ENCODE results near the gene EPHB2. TPM values are rescaled to one million over a fixed set of nuclear protein-coding genes. Genes with fewer than 3 reads are reported as not detected.

EPHB2 gene
- total and polyA plus RNA-seq, 2 of the 8 experiments (the other 6 are each of a cell fraction or from before 2014, with no cell fraction given), result 15.8 to 17.2 TPM

DNA sequence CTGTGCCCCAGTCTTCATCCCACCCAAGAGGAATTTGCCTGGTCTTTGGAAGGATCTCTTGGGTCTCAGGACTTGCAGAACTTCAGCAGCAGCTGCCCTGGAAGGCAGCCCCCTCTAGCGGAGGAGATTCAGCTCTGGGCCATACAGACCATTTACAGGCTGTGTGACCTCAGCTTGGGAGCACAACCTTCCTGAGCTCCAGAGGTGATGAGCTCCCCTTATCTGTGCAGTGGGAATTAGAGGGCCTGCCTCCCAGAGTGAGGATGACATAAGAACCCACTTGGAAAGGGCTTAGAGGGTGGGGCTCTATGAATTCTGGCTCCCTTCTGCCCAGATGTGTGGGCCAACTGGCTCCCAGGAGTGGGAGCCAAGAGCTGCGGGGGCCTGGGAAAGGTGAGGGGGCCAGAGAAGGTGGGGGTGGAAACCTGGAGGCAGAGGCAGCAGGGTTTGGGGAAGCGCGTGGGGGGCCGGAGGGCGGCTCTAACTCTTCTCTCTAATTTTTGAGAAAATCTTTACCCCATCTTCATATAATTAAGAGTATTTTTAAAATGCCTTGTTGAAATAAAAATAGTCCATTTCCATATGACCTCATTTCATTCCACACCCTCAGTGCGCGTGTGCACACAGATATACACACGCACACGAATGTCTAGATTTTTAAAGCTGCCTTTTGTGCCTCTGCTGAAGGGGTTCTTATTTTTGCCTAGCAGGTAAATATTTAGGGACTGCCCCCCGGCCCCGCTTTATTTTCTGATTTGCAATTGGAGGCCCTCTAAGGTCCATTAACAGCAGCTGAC lies 21.5 kb downstream of the EPHB2 start:
- Histone ChIP-seq H2BK120ac (replicated peaks; ENCODE audit: low read depth, low read length) (no peak overlapping the region), H4K91ac (replicated peaks; ENCODE audit: insufficient read length, low read length) (no peak overlapping the region), H3K4me1 (replicated peaks in 1 of 4; ENCODE audit: control insufficient read depth in 3 of 4, insufficient read depth in 4 of 4, low read length in 3 of 4) (peaks cover 0 to 12% (median 5%) of the 10 kb centered on the region in 4 experiments; a peak in 5 of 7 replicates), H3K27me3 (replicated peaks in 1 of 4; ENCODE audit: control insufficient read depth in 3 of 4, extremely low read depth in 1 of 4, insufficient read depth in 3 of 4, low read length in 3 of 4) (no peaks in the 10 kb centered on the region), H3K79me2 (ENCODE audit: control insufficient read depth in 1 of 2, insufficient read depth in 2 of 2, low read length in 2 of 2) (no peaks in the 10 kb centered on the region), H2BK20ac (ENCODE audit: low read length) (no peak overlapping the region), H3K36me3 (ENCODE audit: control insufficient read depth in 2 of 4, insufficient read depth in 4 of 4, low read length in 3 of 4) (no peaks in the 10 kb centered on the region), H3K9ac (replicated peaks in 1 of 4; ENCODE audit: extremely low read depth in 1 of 4, low read depth in 3 of 4, low read length in 3 of 4) (no peak overlapping the region), H3K23me2 (ENCODE audit: low read depth, low read length) (no peaks in the 10 kb centered on the region), H2AK5ac (ENCODE audit: low read depth, low read length) (no peak overlapping the region; the same call in 1 of the 2 replicates), H4K5ac (ENCODE audit: insufficient read length, low read depth, low read length) (no peak overlapping the region), H3K4me3 (ENCODE audit: extremely low read depth in 1 of 4, insufficient read depth in 2 of 4, low read depth in 3 of 4, low read length in 4 of 4) (no peak overlapping the region), H2AFZ (ENCODE audit: low read length) (no peak overlapping the region), H3K4ac (replicated peaks; ENCODE audit: insufficient read length, low read depth, low read length) (no peak overlapping the region), H3K27ac (ENCODE audit: low read depth, low read length) (no peak overlapping the region), H3K9me3 (ENCODE audit: insufficient read depth in 2 of 2, low read depth in 1 of 2, low read length in 1 of 2) (no peaks in the 10 kb centered on the region), H2BK12ac (ENCODE audit: low read depth, low read length) (no peak overlapping the region), H3K18ac (ENCODE audit: extremely low read depth, low read length) (no peak overlapping the region), H4K8ac (ENCODE audit: extremely low read depth, insufficient read depth, low read length) (no peak overlapping the region), H3K4me2 (ENCODE audit: insufficient read depth in 1 of 2, low read depth in 2 of 2, low read length in 2 of 2) (no peak overlapping the region), H3K14ac (ENCODE audit: insufficient read length) (no peak overlapping the region), H2BK5ac (ENCODE audit: low read depth, low read length) (no peak overlapping the region), H3K23ac (ENCODE audit: insufficient read length) (no peak overlapping the region), H3K79me1 (ENCODE audit: low read depth, low read length) (no peaks in the 10 kb centered on the region), H2BK15ac (ENCODE audit: low read length) (0 out of 2 replicates have a peak overlapping the region, but pooled peaks have one; percentile 81), H3K56ac (replicated peaks; ENCODE audit: insufficient read length, low read depth, low read length) (no peak overlapping the region), H4K20me1 (replicated peaks in 1 of 2; ENCODE audit: control insufficient read depth in 1 of 2, insufficient read depth in 2 of 2, low read length in 2 of 2) (peaks cover 2% of the 10 kb centered on the region in 2 experiments)
- CTCF ChIA-PET (ENCODE audit: partially characterized antibody), result interaction anchor here (0.6 to 6.0 kb wide), 28 partner anchors 9 to 201 kb away, joined by 3 to 34 read pairs (median 4); no protein-coding TSS in a partner anchor
- DNase-seq (ENCODE audit: low read depth in 1 of 2, low spot score in 2 of 2) (no peak), FAIRE-seq (no peak)
- 81% methylated on average over 7 of the region's 12 CpGs; no CpG with 5 or more reads in 1 of the 2 experiments for WGBS, 2 experiments (ENCODE audit: extremely low coverage in 1 of 2, insufficient coverage in 1 of 2, insufficient read length in 1 of 2, insufficient replicate concordance in 2 of 2, low coverage in 1 of 2, low lambda C conversion rate in 2 of 2, missing lambda C conversion rate in 1 of 2)
- POLR2A ChIA-PET (ENCODE audit: partially characterized antibody), result interaction anchor here (0.7 to 1.3 kb wide), 2 partner anchors 15 to 288 kb away, joined by 3 read pairs; partner anchors contain the start of gene KDM1A
- TF ChIP-seq BCL11A (IDR thresholded peaks at IDR 0.05; ENCODE audit: low read depth in 2 of 2, low read length in 2 of 2) (no peak), RAD21 (IDR thresholded peaks at IDR 0.05 in 1 of 2, conservative IDR thresholded peaks at IDR 0.05 in 1 of 2; ENCODE audit: low read depth in 2 of 2, low read length in 2 of 2) (peak; percentile 62 to 78), CTBP2 (IDR thresholded peaks at IDR 0.05; ENCODE audit: borderline replicate concordance, insufficient read depth, insufficient read length, low read length) (no peak)
- TF ChIP-seq, protein P1, sequence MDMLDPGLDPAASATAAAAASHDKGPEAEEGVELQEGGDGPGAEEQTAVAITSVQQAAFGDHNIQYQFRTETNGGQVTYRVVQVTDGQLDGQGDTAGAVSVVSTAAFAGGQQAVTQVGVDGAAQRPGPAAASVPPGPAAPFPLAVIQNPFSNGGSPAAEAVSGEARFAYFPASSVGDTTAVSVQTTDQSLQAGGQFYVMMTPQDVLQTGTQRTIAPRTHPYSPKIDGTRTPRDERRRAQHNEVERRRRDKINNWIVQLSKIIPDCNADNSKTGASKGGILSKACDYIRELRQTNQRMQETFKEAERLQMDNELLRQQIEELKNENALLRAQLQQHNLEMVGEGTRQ (IDR thresholded peaks at IDR 0.05; ENCODE audit: low read length), result no peak
- TF ChIP-seq, protein P2, sequence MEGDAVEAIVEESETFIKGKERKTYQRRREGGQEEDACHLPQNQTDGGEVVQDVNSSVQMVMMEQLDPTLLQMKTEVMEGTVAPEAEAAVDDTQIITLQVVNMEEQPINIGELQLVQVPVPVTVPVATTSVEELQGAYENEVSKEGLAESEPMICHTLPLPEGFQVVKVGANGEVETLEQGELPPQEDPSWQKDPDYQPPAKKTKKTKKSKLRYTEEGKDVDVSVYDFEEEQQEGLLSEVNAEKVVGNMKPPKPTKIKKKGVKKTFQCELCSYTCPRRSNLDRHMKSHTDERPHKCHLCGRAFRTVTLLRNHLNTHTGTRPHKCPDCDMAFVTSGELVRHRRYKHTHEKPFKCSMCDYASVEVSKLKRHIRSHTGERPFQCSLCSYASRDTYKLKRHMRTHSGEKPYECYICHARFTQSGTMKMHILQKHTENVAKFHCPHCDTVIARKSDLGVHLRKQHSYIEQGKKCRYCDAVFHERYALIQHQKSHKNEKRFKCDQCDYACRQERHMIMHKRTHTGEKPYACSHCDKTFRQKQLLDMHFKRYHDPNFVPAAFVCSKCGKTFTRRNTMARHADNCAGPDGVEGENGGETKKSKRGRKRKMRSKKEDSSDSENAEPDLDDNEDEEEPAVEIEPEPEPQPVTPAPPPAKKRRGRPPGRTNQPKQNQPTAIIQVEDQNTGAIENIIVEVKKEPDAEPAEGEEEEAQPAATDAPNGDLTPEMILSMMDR (IDR thresholded peaks at IDR 0.05; ENCODE audit: control extremely low read depth in 1 of 3, insufficient read depth in 1 of 3, low read depth in 1 of 3, low read length in 3 of 3), result peak; percentile 66 to 82 (median 68)
